NB4 (cell line): ENCODE measurements around the gene OSBPL9.

Experiments used
- MYC ChIP-seq: IDR thresholded peaks from 2 replicates; pipeline ENCODE4 v1.6.1; 2011; ENCODE audit warnings: low read depth, low read length
- POLR2A ChIP-seq: IDR thresholded peaks from 2 replicates; pipeline ENCODE4 v1.6.1; 2011; ENCODE audit warnings: mild to moderate bottlenecking; ENCODE audit not compliant: insufficient read length; ENCODE audit errors: extremely low read depth
- TF ChIP-seq, protein P1 (sequence below): IDR thresholded peaks from one replicate; pipeline ENCODE4 v1.5.1; 2012; ENCODE audit warnings: low read depth, low read length
- TF ChIP-seq, protein P2 (sequence below): IDR thresholded peaks from 2 replicates; pipeline ENCODE4 v1.6.1; 2011; ENCODE audit warnings: low read depth, low read length

DNA sequence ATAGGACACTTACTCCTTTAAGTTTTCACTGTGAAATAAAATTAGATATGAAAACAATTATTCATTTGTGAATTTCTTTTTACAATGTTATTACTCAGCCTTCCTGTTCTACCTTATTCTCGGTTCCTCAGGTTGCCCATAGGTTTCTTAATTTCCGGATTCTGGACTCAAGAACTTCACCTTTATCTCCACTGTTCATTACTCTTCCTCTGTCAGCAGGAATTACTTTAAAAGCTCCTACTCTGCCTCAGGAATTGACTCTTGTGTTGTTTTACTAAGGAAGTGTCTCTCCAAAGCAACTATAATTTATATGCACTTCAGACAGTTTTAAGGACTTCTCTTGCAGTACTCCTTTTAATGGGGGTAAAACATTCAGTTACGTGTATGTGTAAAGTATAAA, 123.8 kb downstream of the OSBPL9 start:
- TF ChIP-seq, protein P1, sequence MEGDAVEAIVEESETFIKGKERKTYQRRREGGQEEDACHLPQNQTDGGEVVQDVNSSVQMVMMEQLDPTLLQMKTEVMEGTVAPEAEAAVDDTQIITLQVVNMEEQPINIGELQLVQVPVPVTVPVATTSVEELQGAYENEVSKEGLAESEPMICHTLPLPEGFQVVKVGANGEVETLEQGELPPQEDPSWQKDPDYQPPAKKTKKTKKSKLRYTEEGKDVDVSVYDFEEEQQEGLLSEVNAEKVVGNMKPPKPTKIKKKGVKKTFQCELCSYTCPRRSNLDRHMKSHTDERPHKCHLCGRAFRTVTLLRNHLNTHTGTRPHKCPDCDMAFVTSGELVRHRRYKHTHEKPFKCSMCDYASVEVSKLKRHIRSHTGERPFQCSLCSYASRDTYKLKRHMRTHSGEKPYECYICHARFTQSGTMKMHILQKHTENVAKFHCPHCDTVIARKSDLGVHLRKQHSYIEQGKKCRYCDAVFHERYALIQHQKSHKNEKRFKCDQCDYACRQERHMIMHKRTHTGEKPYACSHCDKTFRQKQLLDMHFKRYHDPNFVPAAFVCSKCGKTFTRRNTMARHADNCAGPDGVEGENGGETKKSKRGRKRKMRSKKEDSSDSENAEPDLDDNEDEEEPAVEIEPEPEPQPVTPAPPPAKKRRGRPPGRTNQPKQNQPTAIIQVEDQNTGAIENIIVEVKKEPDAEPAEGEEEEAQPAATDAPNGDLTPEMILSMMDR, result no peak
- TF ChIP-seq, protein P2, sequence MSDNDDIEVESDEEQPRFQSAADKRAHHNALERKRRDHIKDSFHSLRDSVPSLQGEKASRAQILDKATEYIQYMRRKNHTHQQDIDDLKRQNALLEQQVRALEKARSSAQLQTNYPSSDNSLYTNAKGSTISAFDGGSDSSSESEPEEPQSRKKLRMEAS, result no peak
- TF ChIP-seq POLR2A (no peak), MYC (no peak)
